CD4-positive, alpha-beta T cell treated with Interleukin-17A for 4 hours (primary cell): ENCODE results near the gene ESYT3.
"Not testable (repeated sequence)": the region's sequence is repeated elsewhere in the genome, so short reads cannot be mapped to it uniquely, and the experiment has no call there.

ENCODE experiments used
- DNase-seq: peaks from one replicate; pipeline ENCODE4 v3.0.0-alpha.2; 2020; ENCODE audit warnings: mixed read lengths

ESYT3 gene

GRCh38 chr3:138408751-138409570, 25.5 kb upstream of the ESYT3 start:
- DNase-seq, result no peak

GRCh38 chr3:138412821-138413551, 21.4 kb upstream of the ESYT3 start:
- no peak for DNase-seq

GRCh38 chr3:138416236-138416635, 18.2 kb upstream of the ESYT3 start:
- DNase-seq, result not testable (repeated sequence)

GRCh38 chr3:138417559-138417982, 16.8 kb upstream of the ESYT3 start:
- peak; percentile 68 for DNase-seq

GRCh38 chr3:138418601-138419206, 15.7 kb upstream of the ESYT3 start:
- no peak for DNase-seq

GRCh38 chr3:138423316-138423715, 11.1 kb upstream of the ESYT3 start:
- DNase-seq, result no peak

GRCh38 chr3:138424323-138424722, 10.1 kb upstream of the ESYT3 start:
- no peak for DNase-seq

GRCh38 chr3:138426211-138426610, 8.2 kb upstream of the ESYT3 start:
- no peak for DNase-seq

- DNase-seq, result not testable (repeated sequence)
Observed at GRCh38 chr3:138426754-138427153, 7.7 kb upstream of the ESYT3 start.

GRCh38 chr3:138429665-138430064, 4.8 kb upstream of the ESYT3 start:
- DNase-seq, result no peak

- no peak for DNase-seq
Observed at GRCh38 chr3:138432576-138433240, 1.7 kb upstream of the ESYT3 start.

- DNase-seq, result no peak
Observed at GRCh38 chr3:138433892-138434275, 532 bp upstream of the ESYT3 start.

GRCh38 chr3:138434875-138435772, 708 bp downstream of the ESYT3 start:
- DNase-seq, result no peak

GRCh38 chr3:138435840-138436239, 1.4 kb downstream of the ESYT3 start:
- no peak for DNase-seq

GRCh38 chr3:138437281-138437680, 2.9 kb downstream of the ESYT3 start:
- no peak for DNase-seq

- no peak for DNase-seq
Observed at GRCh38 chr3:138438896-138439295, 4.5 kb downstream of the ESYT3 start.

GRCh38 chr3:138439646-138440045, 5.2 kb downstream of the ESYT3 start:
- no peak for DNase-seq

GRCh38 chr3:138440121-138440521, 5.7 kb downstream of the ESYT3 start:
- DNase-seq, result no peak

GRCh38 chr3:138440596-138440995, 6.2 kb downstream of the ESYT3 start:
- DNase-seq, result no peak

GRCh38 chr3:138441256-138441655, 6.8 kb downstream of the ESYT3 start:
- no peak for DNase-seq

- DNase-seq, result no peak
Observed at GRCh38 chr3:138441742-138442141, 7.3 kb downstream of the ESYT3 start.

GRCh38 chr3:138442433-138442832, 8.0 kb downstream of the ESYT3 start:
- no peak for DNase-seq
